Lung (tissue), 12 donors: ENCODE measurements around the gene OR2C1. TPM values are rescaled to one million over a fixed set of nuclear protein-coding genes. Genes with fewer than 3 reads are reported as not detected.
A peak's percentile ranks its signal among the peaks of the same experiment; 100 is the strongest.

ENCODE experiments used
- ATAC-seq: fragments of 200-7000 bp; cut with Tn5 transposase; one replicate; pipeline ENCODE4 v1.9.1; 2020; ENCODE audit warnings: moderate number of reproducible peaks; ENCODE audit not compliant: insufficient read depth, low FRiP score
- DNase-seq, 3 donors: peaks; one replicate each; pipeline ENCODE4 v3.0.0-alpha.2; 2013 to 2017
- H3K27ac ChIP-seq, 2 donors: one replicate each; pipeline ENCODE4 v1.5.1; 2013; ENCODE audit warnings: mild to moderate bottlenecking in 2 of 2, moderate library complexity in 2 of 2, control low read depth in 1 of 2, inconsistent platforms in 1 of 2, low read depth in 1 of 2, low read length in 1 of 2
- H3K27me3 ChIP-seq, 3 donors: one replicate each; pipeline ENCODE4 v1.5.1; 2013; ENCODE audit warnings: low read length in 2 of 3; ENCODE audit not compliant: control insufficient read depth in 3 of 3, insufficient read depth in 3 of 3
- H3K36me3 ChIP-seq, 4 donors: one replicate each; pipeline ENCODE4 v1.5.1; 2013; ENCODE audit warnings: low read length in 4 of 4, mild to moderate bottlenecking in 1 of 4, moderate library complexity in 1 of 4; ENCODE audit not compliant: control insufficient read depth in 4 of 4, insufficient read depth in 4 of 4
- H3K4me1 ChIP-seq, 5 donors: one replicate each; pipeline ENCODE4 v1.5.1; 2013; ENCODE audit warnings: low read length in 5 of 5, mild to moderate bottlenecking in 2 of 5, moderate library complexity in 1 of 5; ENCODE audit not compliant: control insufficient read depth in 5 of 5, insufficient read depth in 5 of 5
- H3K4me3 ChIP-seq: one replicate; pipeline ENCODE4 v1.5.1; 2013; ENCODE audit warnings: mild to moderate bottlenecking, control low read depth, moderate library complexity
- H3K9ac ChIP-seq, 2 donors: one replicate each; pipeline ENCODE4 v1.5.1; 2013; ENCODE audit warnings: low read length in 2 of 2, control low read depth in 1 of 2; ENCODE audit not compliant: insufficient read depth in 1 of 2
- H3K9me3 ChIP-seq, 4 donors: one replicate each; pipeline ENCODE4 v1.5.1; 2013; ENCODE audit warnings: low read length in 3 of 4, mild to moderate bottlenecking in 1 of 4, moderate library complexity in 1 of 4; ENCODE audit not compliant: control insufficient read depth in 4 of 4, insufficient read depth in 3 of 4
- CTCF ChIP-seq: IDR thresholded peaks from 2 replicates; pipeline ENCODE4 v1.5.1; 2012; ENCODE audit warnings: mild to moderate bottlenecking; ENCODE audit errors: control extremely low read depth, extremely low read depth
- WGBS, 2 donors: extraction: QIAGEN DNeasy Blood & Tissue Kit; methylation state at CpG; one replicate each; pipeline ENCODE4 v1.1.7; 2013; 5-methylcytosine and 5-hydroxymethylcytosine counted together
- polyA plus RNA-seq, 2 donors: library from polyadenylated mRNA; stranded (reverse); fragments of 200-250 nt; gene quantifications; one replicate each; pipeline ENCODE4 v1.2.1, GENCODE V29; 2013
- total RNA-seq, 2 donors: library from RNA; depleted of rRNA in 1 of 2; stranded (reverse); fragments of >200 nt in 1 of 2; gene quantifications; one replicate each; pipeline ENCODE4 v1.2.1, GENCODE V29; 2014 to 2021
- donor health status: control.
- donor health status: control.
- donor health status: Bipolar disorder and iron deficiency.
- donor health status: healthy.
- donor health status: DM: yes; HTN: yes; CAD: no.

Gene OR2C1
- total and polyA plus RNA-seq, 4 donors, result 0.05 to 0.51 TPM; not detected in 2

GRCh38 chr16:3400779-3401688, 45.3 kb downstream of the OR2C1 start, which contains the start of the genes ZNF174 and ZSCAN32:
Gene ZNF174, plus strand, starts transcription at chr16:3401215. Its CDS starts 790 bp downstream, at chr16:3402005.
Gene ZSCAN32, minus strand, starts transcription at chr16:3401004. Its CDS starts 3,447 bp downstream, at chr16:3397557.
- peak; percentile 99 for ATAC-seq
- no peaks in the 10 kb centered on the region for H3K27me3 ChIP-seq
- TF ChIP-seq CTCF, result no peak
- WGBS, 2 donors, result 0 to 1% methylated on average over 82 to 95 of the region's 95 CpGs
- peak within 1 kb of the TSS; percentile 96 for H3K4me3 ChIP-seq
- peak within 1 kb of the TSS; percentile 68 to 88 for H3K9ac ChIP-seq
- peak; percentile 99 to 100 (median 100) for DNase-seq
- H3K36me3 ChIP-seq, result peaks cover 20 to 53% (median 38%) of the 10 kb centered on the region in 4 donors
- H3K27ac ChIP-seq, result peak within 1 kb of the TSS; percentile 84 to 95
- H3K4me1 ChIP-seq, result peaks cover 0 to 13% (median 6%) of the 10 kb centered on the region in 5 donors
- peaks cover 6 to 37% (median 22%) of the 10 kb centered on the region in 4 donors for H3K9me3 ChIP-seq

- DNase-seq (peak; percentile 20 to 30 (median 23)), ATAC-seq (no peak)
- Histone ChIP-seq H3K9ac (peak overlapping the region; percentile 25 to 88), H3K27me3 (no peaks in the 10 kb centered on the region), H3K4me1 (peaks cover 0 to 13% (median 6%) of the 10 kb centered on the region in 5 donors), H3K27ac (peak overlapping the region; percentile 13 to 75), H3K9me3 (peaks cover 10 to 38% (median 20%) of the 10 kb centered on the region in 4 donors), H3K4me3 (peak overlapping the region; percentile 78), H3K36me3 (peaks cover 14 to 50% (median 38%) of the 10 kb centered on the region in 4 donors)
- no peak for TF ChIP-seq CTCF
- WGBS, 2 donors, result 35 to 43% methylated on average over 17 of the region's 17 CpGs
These were observed 46.2 kb downstream of the OR2C1 start for GRCh38 chr16:3401719-3402397.

Other genes starting within 250 kb of the OR2C1 start
- gene ZNF205, start 243.3 kb upstream of the OR2C1 start, total RNA-seq, result 10 to 100 TPM in 1 of 2 donors, 1 to 10 TPM in 1; 9.8 to 12.7 TPM
- gene ZNF205, start 243.3 kb upstream of the OR2C1 start, polyA plus RNA-seq, result 10 to 100 TPM; 10.2 to 33.0 TPM
- 10 to 100 TPM; 12.8 to 13.1 TPM for gene ZNF213, start 220.9 kb upstream of the OR2C1 start, total RNA-seq
- gene ZNF213, start 220.9 kb upstream of the OR2C1 start, polyA plus RNA-seq, result 10 to 100 TPM in 1 of 2 donors, 1 to 10 TPM in 1; 7.8 to 10.3 TPM
- not detected for gene OR1F1, start 167.7 kb upstream of the OR2C1 start, total RNA-seq
- gene OR1F1, start 167.7 kb upstream of the OR2C1 start, polyA plus RNA-seq, result not detected
- 1 to 10 TPM; 6.5 to 7.8 TPM for gene ZNF200, start 120.7 kb upstream of the OR2C1 start, total RNA-seq
- gene ZNF200, start 120.7 kb upstream of the OR2C1 start, polyA plus RNA-seq, result 1 to 10 TPM; 4.3 to 6.4 TPM
- 10 to 100 TPM in 1 of 2 donors, 1 to 10 TPM in 1; 4.8 to 11.3 TPM for gene MEFV, start 99.3 kb upstream of the OR2C1 start, total RNA-seq
- gene MEFV, start 99.3 kb upstream of the OR2C1 start, polyA plus RNA-seq, result 10 to 100 TPM in 1 of 2 donors, 1 to 10 TPM in 1; 1.3 to 21.7 TPM
- gene ZNF263, start 72.4 kb upstream of the OR2C1 start, total RNA-seq, result 10 to 100 TPM; 27.3 to 48.4 TPM
- gene ZNF263, start 72.4 kb upstream of the OR2C1 start, polyA plus RNA-seq, result 10 to 100 TPM; 13.4 to 23.9 TPM
- gene TIGD7, start 50.5 kb upstream of the OR2C1 start, total RNA-seq, result 10 to 100 TPM in 1 of 2 donors, 1 to 10 TPM in 1; 4.7 to 11.5 TPM
- gene TIGD7, start 50.5 kb upstream of the OR2C1 start, polyA plus RNA-seq, result 1 to 10 TPM; 2.9 to 3.1 TPM
- 10 to 100 TPM; 23.8 to 35.1 TPM for gene ZNF75A, start 50.4 kb upstream of the OR2C1 start, total RNA-seq
- 10 to 100 TPM; 11.3 to 19.0 TPM for gene ZNF75A, start 50.4 kb upstream of the OR2C1 start, polyA plus RNA-seq
- 10 to 100 TPM; 10.4 to 11.9 TPM for gene ZSCAN32, start 45.1 kb downstream of the OR2C1 start, total RNA-seq
- gene ZSCAN32, start 45.1 kb downstream of the OR2C1 start, polyA plus RNA-seq, result 10 to 100 TPM in 1 of 2 donors, 1 to 10 TPM in 1; 7.2 to 12.0 TPM
- 10 to 100 TPM in 1 of 2 donors, 1 to 10 TPM in 1; 8.5 to 10.6 TPM for gene ZNF174, start 45.3 kb downstream of the OR2C1 start, total RNA-seq
- gene ZNF174, start 45.3 kb downstream of the OR2C1 start, polyA plus RNA-seq, result 1 to 10 TPM; 3.1 to 5.1 TPM
- 1 to 10 TPM; 3.3 to 4.2 TPM for gene ZNF597, start 87.6 kb downstream of the OR2C1 start, total RNA-seq
- gene ZNF597, start 87.6 kb downstream of the OR2C1 start, polyA plus RNA-seq, result 1 to 10 TPM; 1.5 TPM
- 10 to 100 TPM; 16.6 to 57.7 TPM for gene NAA60, start 87.8 kb downstream of the OR2C1 start, total RNA-seq
- 10 to 100 TPM; 46.9 to 50.1 TPM for gene NAA60, start 87.8 kb downstream of the OR2C1 start, polyA plus RNA-seq
- not detected for gene C16orf90, start 139.6 kb downstream of the OR2C1 start, total RNA-seq
- gene C16orf90, start 139.6 kb downstream of the OR2C1 start, polyA plus RNA-seq, result not detected
- gene CLUAP1, start 145.1 kb downstream of the OR2C1 start, total RNA-seq, result 10 to 100 TPM; 26.2 to 41.2 TPM
- gene CLUAP1, start 145.1 kb downstream of the OR2C1 start, polyA plus RNA-seq, result 10 to 100 TPM in 1 of 2 donors, 1 to 10 TPM in 1; 8.8 to 15.7 TPM
- gene NLRC3, start 221.5 kb downstream of the OR2C1 start, total RNA-seq, result 1 to 10 TPM; 3.6 to 4.4 TPM
- 1 to 10 TPM; 1.1 to 1.4 TPM for gene NLRC3, start 221.5 kb downstream of the OR2C1 start, polyA plus RNA-seq